ENCODE results near the gene ST6GALNAC4. TPM values are rescaled to one million over a fixed set of nuclear protein-coding genes. Genes with fewer than 3 reads are reported as not detected.

ST6GALNAC4 gene
- total RNA-seq, 1 donor from 2014 or later = 31.8 TPM

DNA sequence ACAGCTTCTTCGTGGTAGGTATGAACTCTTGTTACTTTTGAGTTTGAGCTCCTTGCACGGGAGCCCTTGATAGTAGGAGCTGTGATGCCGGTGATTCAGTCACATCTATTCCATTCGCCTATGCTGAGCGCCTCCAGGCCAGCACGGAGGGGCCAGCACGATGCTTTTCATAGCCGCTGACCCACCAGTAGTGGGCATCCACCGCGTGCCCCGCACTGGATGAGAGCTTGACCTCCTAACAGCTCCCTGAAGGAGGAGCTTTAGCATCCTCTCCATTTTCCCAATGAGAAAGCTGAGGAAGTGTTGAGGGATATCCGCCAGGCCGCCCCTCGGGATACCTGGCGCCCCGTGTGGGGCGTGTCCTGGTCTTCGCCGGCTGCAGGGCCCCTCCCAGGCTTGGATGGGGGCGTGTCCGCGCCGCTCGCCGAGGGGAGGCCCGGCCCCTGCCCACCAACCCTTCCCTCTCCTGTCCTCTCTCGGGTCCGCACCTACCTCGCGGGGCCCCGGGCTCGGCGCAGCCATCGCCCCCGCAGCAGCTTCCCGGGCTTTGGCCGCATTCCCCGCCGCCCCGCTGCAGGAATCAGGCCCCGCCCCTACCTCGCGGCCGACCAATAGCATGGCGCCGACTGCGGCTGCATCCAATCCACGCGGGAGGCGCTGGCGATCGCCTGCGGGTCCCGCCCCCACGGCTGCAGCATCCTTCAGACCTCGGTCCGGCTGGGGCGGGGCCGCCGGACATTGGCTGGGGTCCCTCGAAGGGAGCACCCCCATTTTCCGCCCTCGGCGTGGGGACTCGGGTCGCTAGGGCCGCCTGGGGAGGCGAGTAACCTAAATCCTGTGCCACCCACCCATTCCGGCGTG is 13.6 kb upstream of the ST6GALNAC4 start, which contains the start of gene PIP5KL1:
TSS of gene PIP5KL1 (minus strand) at position 547 of the 861 bp plus-strand sequence. CDS start at position 522, 25 bp downstream.
- DNase-seq (ENCODE audit: low read depth) = peak; percentile 55

DNA sequence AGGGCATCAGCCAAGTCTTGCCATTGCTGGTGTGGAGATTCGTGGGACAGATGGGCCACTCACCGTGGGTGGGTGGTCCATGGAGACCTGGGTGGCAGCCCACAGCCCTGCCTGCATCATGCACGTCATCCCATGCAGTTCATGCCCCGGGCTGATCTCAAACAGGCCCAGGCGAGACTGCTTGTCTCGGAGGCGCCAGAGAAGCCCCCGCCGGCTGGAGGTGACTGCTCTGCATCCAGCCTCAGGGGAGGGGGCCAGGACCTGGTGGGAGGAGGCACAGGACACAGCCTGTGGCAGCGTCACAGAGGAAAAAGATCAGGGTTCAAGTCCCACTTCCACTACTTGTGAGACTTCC is 12.8 kb upstream of the ST6GALNAC4 start:
- no peak for DNase-seq (ENCODE audit: low read depth)

DNA sequence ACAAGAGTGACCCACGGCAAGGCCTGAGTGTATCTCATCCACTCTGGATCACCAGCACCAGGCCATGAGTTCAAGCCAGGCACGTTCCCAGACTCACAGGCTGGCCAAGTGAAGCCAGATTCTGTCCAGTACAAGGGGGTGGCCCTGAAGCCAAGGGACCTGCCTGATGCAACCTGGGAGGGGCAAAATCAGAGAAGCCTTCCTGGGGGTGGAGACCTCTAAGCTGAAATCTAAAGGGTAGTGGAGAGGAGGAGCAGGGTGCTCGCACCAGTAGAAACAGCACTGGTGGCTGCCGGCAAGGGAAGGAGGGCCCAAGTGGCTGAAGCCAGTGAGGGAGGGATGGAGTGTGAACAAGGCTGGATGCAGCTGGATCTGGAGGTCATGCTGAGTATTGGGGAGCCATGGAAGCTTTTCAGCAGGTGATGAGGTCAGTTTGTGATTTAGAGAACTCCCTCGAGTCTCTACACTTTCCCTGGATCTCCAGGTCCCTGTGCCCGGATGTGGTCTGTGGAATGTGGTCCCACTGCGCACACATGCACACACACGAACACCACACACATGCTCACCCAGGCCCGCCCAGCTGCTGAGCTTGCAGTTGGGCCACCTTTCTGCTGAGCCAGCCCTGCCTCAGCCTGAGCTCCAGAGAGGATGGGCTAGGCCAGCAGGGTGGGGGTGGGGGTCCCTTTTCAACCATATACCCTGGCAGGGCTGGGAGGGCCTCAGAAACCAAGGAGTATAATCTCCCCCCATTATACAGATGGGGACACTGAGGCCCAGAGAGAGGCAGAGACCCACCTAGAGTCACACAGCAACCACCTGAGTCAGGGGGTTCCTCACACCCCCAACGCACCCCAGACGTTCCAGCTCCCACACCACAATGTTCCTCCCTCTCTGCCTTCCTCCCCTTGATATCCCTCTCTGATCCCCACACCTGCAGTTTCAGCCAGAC is 12.1 kb upstream of the ST6GALNAC4 start:
- DNase-seq (ENCODE audit: low read depth) = no peak

DNA sequence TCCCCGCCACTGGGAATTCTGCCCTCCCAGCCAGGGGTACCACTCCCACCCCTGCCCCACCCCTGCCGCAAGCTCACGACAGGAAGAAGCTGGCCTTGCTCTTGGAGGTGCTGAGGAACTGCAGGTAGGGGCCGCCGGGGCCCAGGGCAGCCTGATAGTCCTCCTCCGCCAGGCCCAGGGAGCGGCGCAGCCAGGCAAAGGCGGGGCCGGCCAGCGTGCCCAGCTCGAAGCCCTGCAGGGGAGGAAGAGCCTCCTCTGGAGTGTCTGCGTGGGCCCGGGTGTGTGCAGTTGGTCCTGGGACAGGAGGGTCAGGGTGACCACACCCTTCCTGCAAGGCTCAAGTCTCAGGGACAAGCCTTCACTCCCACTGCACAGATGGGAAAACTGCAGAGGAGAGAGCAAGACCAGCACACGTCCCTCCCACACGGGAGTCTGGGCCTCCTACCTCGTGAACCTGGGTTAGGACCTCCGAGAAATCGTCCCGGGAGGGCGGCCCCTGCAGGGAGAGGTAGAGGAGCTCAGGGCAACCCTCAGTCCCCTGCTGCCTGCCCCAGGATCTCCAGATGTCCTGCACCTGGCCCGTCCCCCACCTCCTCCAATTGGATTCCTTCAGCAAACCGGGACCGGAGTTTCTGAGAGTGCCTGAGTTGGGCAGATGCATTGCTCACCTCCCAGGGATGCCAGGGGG is 11.3 kb upstream of the ST6GALNAC4 start:
- no peak for DNase-seq (ENCODE audit: low read depth)

DNA sequence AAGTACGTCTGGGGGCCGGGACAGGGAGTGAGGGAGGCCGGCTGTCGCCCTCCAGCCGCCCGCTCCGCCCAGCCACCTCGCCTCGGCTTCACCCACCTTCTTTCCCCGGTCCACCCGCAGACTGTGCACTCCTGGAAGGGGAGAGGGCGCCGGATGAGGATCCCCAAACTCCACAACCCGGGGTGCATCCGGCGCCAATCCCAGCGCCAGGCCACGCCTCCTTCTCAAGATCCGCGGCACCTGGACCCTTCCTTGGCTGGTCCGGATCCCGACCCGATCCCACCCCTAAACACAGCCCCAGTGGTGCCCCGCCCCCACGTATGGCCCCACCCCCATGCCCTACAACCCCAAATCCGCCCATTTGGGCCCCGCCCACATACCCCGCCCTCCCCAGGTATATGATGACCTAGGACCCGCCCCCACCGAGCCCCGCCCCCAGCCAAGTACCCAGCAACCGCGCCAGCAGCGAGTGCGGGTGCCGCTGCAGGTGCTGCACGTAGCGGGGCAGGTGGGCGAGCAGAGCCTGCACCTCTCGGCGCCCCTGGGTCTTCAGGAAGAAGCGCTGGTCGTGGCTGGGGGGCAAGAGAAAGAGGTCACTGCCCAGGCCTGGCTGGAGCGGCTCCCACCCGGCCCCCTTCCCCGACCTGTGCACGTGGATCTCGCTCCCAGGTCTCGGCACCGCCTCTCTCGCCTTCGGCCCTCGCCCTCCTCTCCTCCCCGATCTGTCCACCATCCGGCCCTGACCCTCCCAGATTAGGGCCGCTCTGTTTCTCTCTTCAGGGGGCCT is 10.6 kb upstream of the ST6GALNAC4 start:
- DNase-seq (ENCODE audit: low read depth) = no peak

DNA sequence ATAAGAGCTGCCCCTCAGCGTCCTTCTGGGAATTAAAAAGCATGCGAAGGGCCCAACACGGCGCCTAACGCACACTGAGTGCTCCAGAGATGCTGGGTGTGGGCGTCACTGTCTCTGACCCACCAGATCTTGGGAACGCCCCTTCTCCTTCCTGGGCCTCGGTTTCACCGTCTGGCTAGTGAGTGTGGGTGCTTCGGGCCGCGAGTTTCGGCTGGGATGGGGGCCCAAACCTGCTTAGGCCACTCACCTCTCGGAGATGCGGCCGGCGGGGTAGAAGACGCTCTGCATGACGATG is 10.0 kb upstream of the ST6GALNAC4 start:
- DNase-seq (ENCODE audit: low read depth) = no peak

DNA sequence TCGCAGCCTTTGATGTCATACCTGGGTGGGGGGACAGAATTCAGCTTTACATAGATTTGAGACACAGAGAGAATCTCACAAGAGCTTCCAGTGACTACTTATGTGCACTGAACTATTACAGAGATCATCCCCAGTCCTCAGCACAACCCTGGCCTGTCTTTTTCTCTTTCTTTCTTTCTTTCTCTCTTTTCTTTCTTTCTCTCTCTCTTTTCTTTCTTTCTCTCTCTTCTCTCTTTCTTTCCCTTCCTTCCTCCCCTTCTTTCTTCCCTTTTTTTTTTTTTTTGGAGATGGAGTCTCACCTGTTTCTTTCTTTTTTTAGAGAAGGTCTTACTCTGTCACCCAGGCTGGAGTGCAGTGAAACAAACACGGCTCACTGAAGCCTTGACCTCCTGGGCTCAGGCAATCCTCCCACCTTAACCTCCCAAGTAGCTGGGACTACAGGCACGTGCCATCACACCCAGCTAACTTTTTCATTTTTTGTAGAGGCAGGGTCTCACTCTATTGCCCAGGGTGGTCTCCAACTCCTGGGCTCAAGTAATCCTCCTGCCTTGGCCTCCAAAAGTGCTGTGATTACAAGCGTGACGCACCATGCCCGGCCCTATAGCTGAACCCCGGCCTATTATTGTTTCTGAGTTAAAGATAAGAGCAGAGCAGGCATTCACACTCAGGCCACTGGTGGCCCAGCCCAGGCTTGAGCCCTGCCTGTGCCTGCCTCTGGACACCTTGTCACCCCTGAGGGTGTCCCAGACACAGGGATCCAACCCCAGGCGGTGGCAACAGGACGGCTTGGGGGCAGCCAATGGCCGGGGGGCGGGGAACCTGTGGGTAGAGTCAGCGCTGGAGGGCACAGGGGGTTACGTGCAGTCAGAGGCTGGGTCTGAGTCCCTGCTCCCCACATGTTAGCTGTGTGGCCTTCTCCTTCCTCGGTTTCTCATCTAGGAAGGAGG is 9.4 kb upstream of the ST6GALNAC4 start:
- no peak for DNase-seq (ENCODE audit: low read depth)

DNA sequence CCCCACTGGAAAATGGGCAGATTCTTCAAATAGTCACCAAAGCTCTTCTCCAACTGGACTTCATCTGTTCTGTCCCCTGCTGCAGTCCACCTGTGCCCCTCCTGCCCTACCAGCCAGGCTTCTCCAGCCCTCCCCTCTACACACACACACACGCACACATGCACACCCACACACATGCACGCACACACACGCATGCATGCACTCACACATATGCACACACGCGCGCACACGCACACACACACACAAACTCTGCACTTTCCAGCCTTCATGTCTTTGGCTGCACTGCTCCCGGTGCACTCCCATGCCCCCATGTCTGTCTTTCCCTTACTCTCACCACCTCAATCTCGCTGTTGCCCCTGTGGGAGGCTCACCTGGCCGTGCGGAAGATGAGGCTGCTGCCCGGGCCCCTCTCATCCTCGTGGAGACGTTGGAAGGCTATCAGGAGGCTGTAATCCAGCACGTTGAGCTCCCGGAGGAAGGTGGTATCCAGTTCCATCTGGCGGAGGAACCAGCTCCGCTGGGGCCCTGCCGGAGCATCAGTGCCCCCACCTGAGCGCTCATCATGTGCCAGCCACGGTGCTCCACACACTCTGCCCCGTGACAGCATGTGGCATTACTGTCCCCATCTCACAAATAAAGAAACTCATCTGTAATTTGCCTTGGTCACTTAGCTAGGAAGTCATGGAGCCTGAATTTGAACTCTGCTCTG is 8.0 kb upstream of the ST6GALNAC4 start:
- DNase-seq (ENCODE audit: low read depth) = no peak

DNA sequence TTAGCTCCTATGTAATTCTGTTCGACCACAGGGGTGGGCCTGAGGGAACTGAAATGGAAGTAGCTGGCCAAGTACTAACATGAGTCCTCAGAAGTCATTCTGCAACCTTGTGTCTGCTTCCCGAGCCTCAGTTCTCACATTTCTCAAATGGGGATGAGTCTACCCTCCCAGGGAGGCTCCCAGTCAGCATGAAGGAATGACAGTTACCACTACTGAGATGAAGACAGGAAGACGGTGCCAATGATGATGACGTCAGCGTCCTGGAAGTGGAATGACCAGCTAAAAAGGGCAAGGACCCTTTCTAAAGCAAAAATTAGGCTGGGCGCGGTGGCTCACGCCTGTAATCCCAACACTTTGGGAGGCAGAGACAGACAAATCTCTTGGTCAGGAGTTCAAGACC is 6.9 kb upstream of the ST6GALNAC4 start:
- DNase-seq (ENCODE audit: low read depth) = peak; percentile 72

DNA sequence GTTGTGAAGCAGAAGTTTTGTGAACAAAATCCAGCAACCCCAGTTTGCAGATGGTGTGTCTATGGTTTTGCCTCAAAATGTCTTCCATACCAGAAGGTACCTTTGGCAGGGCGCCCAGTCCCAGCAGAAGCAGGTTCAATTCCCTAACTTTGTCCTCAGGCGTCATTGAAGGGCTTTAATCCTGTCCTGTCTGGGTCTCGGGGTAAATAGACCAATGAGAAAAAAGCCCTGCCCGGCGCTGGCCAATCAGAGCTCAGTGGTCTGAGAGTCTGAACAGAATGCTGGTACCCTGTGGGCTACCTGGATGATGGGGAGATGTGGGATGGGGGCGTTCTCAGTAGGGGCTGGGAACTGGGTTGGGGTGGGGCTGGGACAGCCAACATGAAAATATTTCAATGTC is 6.2 kb upstream of the ST6GALNAC4 start:
- no peak for DNase-seq (ENCODE audit: low read depth)

DNA sequence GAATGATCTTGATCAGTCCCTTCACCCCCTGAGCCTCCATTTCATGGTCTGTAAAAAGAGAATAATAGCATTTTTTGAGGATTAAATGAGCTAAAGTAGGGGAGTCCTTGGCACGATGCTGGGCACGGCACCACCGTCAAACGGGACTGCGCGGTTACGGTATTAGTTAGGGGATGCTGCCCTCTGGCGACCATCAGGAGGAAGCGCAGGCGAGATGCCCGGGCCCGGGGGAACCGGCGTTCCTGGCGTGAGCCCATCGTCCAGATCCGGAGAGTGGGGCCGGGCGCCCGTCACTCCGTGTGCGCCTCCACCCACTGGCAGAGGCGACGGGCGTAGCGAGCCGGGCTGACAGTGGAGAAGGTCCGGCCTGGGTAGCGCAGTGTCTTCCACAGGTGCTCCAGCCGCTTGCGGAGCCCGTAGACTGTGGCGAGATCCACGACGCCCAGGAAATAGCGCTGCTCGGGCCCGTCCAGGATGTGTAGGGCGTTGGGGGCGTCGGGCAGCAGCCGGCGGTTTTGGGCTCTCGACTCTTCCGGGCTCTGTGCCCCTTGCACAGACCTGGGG is 4.8 kb upstream of the ST6GALNAC4 start:
- no peak for DNase-seq (ENCODE audit: low read depth)

DNA sequence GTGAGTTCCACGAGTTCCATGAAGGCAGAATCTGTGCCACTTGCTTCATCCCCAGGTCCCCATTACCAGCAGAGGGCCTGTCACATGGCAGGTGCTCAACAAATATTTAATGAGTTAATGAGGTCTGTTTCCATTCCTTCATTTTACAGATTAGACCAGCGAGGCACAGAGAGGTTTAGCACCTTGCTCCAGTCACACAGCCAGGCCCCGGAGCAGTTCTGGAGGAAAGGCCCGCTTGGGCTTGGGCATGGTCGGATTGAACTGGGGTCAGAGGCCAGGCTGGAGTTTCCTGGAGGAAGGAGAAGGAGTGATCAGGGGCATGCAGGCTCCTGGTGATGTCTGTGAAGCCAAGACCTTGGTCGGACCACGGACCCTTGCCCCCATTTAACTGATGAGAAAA is 4.0 kb upstream of the ST6GALNAC4 start:
- DNase-seq (ENCODE audit: low read depth) = no peak

DNA sequence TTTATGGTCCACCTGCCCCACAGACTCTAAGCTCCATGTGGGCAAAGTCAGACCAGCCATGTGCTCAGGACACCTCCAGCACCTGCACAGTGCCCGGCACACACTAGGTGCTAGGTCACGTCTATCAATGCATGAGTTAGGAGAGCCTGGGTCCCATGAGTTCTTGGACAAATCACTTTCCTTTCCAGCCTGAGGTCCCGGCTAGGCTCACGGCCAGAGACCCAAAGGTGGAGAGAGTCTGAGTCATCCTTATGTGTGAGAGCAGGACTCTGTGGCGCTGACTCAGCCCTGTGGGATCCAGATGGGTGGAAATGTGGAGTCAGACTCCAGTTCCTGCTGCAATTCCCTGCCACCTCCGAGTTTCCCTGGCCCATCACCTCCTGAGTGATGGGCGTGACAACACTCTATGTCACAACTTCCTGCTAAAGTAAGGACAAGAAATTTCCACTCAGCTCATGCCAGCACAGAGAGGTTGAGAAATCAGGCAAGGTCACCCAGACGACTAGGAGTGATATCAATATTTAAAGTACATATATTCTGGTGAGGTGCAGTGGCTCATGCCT is 2.5 kb upstream of the ST6GALNAC4 start:
- DNase-seq (ENCODE audit: low read depth) = peak; percentile 100

DNA sequence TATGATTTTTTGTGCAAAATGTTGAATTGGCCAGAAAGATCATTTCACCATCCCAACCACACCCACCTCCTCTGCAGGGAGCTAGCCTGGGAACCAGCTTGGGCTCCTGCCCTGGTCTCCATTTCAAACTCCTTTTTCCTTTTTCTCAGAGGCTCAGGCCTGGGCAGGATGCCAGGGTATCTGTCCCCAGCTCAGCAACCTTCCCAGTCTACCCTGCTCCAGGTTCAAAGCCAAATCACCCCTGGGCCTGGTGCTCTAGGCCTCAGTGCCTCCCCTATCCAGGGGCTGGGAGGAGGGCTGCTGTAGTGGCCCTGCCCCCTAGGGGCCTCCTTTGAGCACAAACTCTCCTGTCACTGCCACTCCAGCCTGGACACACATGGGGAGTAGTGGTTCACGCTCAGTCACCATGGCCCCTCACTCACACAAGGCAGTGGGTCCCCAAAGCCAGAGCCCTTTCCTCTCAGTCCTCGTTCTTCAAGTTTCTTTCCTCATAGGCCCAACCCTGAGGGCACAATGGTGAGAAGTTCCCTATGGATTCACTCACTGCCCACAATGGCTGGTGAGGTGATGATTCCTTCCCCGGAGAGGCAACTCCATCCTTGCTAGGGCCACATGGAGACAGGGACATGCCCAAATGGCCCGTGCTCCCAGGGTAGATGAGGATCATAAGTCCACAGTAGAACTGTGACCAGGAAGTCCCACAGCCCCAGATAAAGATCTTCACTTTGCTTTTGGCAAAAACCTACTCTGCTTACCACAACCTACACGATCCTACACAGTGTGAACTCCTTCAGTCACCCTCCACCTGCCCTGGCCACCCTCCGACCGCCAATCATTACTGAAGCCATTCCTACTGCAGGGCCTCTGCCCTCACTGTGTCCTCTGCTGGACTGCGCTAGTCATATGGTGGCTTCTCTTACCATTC is 1.6 kb upstream of the ST6GALNAC4 start:
- DNase-seq (ENCODE audit: low read depth) = peak; percentile 19

DNA sequence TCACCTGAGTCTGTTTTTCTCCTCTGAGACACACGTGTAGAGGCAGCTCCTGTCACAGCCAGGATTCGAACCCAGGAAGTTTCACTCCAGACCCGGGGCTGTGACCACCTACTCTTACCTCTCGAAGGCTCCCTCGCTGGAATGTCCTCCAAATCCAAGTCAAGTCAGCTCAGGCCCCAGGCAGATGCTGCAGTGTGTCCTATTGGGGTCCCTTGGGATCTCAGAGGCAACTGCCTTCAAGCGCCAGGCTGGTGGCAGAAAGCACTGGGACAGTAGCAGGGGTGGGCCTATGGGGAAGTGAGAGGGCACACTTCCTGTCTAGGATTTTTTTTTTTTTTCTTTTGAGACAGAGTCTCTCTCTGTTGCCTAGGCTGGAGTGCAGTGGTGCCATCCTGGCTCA is 762 bp upstream of the ST6GALNAC4 start:
- no peak for DNase-seq (ENCODE audit: low read depth)

DNA sequence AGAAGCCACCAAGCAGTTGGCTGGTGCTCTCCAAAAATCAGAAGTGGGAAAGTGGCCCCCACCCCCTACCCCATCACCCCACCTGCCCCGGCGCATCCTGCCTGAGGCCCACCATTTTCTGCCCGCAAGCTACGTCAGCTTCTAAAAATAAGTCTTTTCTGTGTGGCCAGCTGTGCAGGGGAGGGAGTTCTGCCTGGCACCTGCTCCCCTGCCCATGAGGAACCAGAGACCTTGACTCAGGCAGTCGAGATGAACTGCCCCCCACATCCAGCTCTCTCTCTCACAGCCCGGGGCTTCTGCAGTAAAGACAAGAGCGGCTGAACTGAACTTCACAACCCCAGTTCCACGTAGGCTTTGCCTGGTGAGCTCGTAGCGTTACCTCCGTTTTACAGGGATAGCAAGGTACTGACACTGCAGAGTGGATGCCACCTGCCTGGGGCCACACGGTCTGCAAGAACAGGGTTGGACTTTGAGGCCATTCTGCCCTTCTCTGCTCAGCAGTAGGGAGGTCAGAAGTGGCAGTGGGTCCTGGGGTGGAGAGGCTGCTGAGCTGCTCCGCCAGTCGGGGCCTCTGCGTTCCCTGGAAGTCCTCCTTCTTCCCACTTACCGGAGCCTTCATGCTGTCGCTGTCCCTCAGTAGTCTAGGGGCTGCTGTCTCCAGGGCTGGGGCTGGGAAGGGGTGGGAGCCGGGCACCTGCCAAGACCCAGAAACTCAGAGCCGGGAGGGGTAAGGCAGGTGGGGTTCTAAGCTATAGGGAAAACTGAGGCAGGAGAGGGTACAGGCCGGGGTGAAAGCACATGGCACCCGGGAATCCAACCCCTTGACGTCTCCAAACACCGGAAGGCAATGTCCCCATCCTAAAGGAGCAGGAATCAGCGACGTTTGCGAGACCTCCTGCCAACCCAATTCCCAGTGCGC is 781 bp downstream of the ST6GALNAC4 start:
- no peak for DNase-seq (ENCODE audit: low read depth)

DNA sequence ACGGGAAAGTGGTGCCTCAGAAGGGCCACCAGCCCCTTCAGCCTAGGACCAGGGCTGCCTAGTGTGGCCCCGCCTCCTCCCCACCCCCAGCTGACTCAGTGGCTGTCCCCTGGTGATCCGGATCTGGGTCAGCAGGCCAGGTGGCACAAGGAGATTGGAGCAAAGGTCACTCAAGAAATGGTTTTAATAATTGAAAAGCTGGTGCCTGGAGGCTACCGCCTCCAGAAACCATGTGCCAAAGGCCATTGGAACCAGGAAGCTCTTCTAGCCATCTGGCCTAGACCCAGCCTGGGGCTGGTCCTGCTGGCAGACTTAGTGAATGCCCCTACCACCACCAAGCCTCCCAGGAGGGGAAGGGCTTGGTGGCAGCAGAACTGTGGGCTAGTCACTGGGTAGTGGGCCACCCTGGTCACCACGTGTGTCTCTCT is 1.5 kb downstream of the ST6GALNAC4 start:
- DNase-seq (ENCODE audit: low read depth) = no peak

Data from renal cortical epithelial cell (primary cell).